ENCODE results near the gene TECTB. TPM values are rescaled to one million over a fixed set of nuclear protein-coding genes. Genes with fewer than 3 reads are reported as not detected.

Gene TECTB
- not detected for total RNA-seq

- Histone ChIP-seq H3K27me3 (no peaks in the 10 kb centered on the region), H3K27ac (no peak within 1 kb of the TSS), H3K36me3 (no peaks in the 10 kb centered on the region), H3K9me3 (no peaks in the 10 kb centered on the region), H3K4me3 (no peak within 1 kb of the TSS), H3K4me1 (no peaks in the 10 kb centered on the region)
- DNase-seq (ENCODE audit: low spot score in 2 of 2), result no peak
- intact Hi-C loops (cut with DNase I; ENCODE audit: low total_unique reads), result no loop called here
- TF ChIP-seq CTCF (IDR thresholded peaks at IDR 0.05), result no peak
- TF ChIP-seq POLR2AphosphoS5 (IDR thresholded peaks at IDR 0.05), result no peak
- no peak for TF ChIP-seq POLR2A (IDR thresholded peaks at IDR 0.05)
These were observed at the start of gene TECTB for GRCh38 chr10:112283100-112283499. Gene TECTB, plus strand, starts transcription at chr10:112283400. Its CDS starts 335 bp downstream, at chr10:112283735.

GRCh38 chr10:112235141-112235540 lies 48.1 kb upstream of the TECTB start:
- Histone ChIP-seq H3K4me3 (no peak overlapping the region), H3K4me1 (no peaks in the 10 kb centered on the region), H3K27me3 (no peaks in the 10 kb centered on the region), H3K27ac (peak overlapping the region in 1 of 2 donors; percentile 25), H3K9me3 (peaks cover 10 to 21% of the 10 kb centered on the region in 2 donors), H3K36me3 (no peaks in the 10 kb centered on the region)
- no peak for TF ChIP-seq POLR2AphosphoS5 (IDR thresholded peaks at IDR 0.05)
- no peak for TF ChIP-seq POLR2A (IDR thresholded peaks at IDR 0.05)
- TF ChIP-seq CTCF (IDR thresholded peaks at IDR 0.05), result no peak
- DNase-seq (ENCODE audit: low spot score in 2 of 2), result no peak
- intact Hi-C loops (cut with DNase I; ENCODE audit: low total_unique reads), result no loop called here

GRCh38 chr10:112235920-112236319 lies 47.3 kb upstream of the TECTB start:
- Histone ChIP-seq H3K27ac (peak overlapping the region in 1 of 2 donors; percentile 25), H3K4me1 (no peaks in the 10 kb centered on the region), H3K4me3 (no peak overlapping the region), H3K36me3 (no peaks in the 10 kb centered on the region), H3K9me3 (peaks cover 16 to 28% of the 10 kb centered on the region in 2 donors), H3K27me3 (no peaks in the 10 kb centered on the region)
- TF ChIP-seq POLR2AphosphoS5 (IDR thresholded peaks at IDR 0.05) (no peak), CTCF (IDR thresholded peaks at IDR 0.05) (no peak), POLR2A (IDR thresholded peaks at IDR 0.05) (no peak)
- intact Hi-C loops (cut with DNase I; ENCODE audit: low total_unique reads), result no loop called here
- no peak for DNase-seq (ENCODE audit: low spot score in 2 of 2)

- intact Hi-C loops (cut with DNase I; ENCODE audit: low total_unique reads), result no loop called here
- Histone ChIP-seq H3K27me3 (no peaks in the 10 kb centered on the region), H3K9me3 (peaks cover 16 to 28% of the 10 kb centered on the region in 2 donors), H3K36me3 (no peaks in the 10 kb centered on the region), H3K27ac (no peak overlapping the region), H3K4me3 (no peak overlapping the region), H3K4me1 (no peaks in the 10 kb centered on the region)
- no peak for DNase-seq (ENCODE audit: low spot score in 2 of 2)
- TF ChIP-seq CTCF (IDR thresholded peaks at IDR 0.05), result no peak
- no peak for TF ChIP-seq POLR2A (IDR thresholded peaks at IDR 0.05)
- no peak for TF ChIP-seq POLR2AphosphoS5 (IDR thresholded peaks at IDR 0.05)
These were observed 46.7 kb upstream of the TECTB start for GRCh38 chr10:112236486-112236885.

GRCh38 chr10:112239347-112239746 lies 43.9 kb upstream of the TECTB start:
- DNase-seq (ENCODE audit: low spot score in 2 of 2), result no peak
- Histone ChIP-seq H3K4me3 (no peak overlapping the region), H3K9me3 (peaks cover 16 to 28% of the 10 kb centered on the region in 2 donors), H3K27ac (no peak overlapping the region), H3K27me3 (no peaks in the 10 kb centered on the region), H3K4me1 (no peaks in the 10 kb centered on the region), H3K36me3 (no peaks in the 10 kb centered on the region)
- intact Hi-C loops (cut with DNase I; ENCODE audit: low total_unique reads), result no loop called here
- no peak for TF ChIP-seq POLR2AphosphoS5 (IDR thresholded peaks at IDR 0.05)
- no peak for TF ChIP-seq CTCF (IDR thresholded peaks at IDR 0.05)
- no peak for TF ChIP-seq POLR2A (IDR thresholded peaks at IDR 0.05)
